GM18519 (cell line): ENCODE measurements around the gene BTN3A1.
"Not testable (repeated sequence)": the region's sequence is repeated elsewhere in the genome, so short reads cannot be mapped to it uniquely, and the experiment has no call there.

Experiments
- ATAC-seq: cut with Tn5 transposase; IDR thresholded peaks from one replicate; pipeline ENCODE4 v1.9.1; 2021; ENCODE audit warnings: mild to moderate bottlenecking, moderate library complexity; ENCODE audit not compliant: unreplicated experiment, low FRiP score

Gene BTN3A1

GRCh38 chr6:26412228-26412627 lies 10.2 kb downstream of the BTN3A1 start:
- ATAC-seq: no peak

DNA sequence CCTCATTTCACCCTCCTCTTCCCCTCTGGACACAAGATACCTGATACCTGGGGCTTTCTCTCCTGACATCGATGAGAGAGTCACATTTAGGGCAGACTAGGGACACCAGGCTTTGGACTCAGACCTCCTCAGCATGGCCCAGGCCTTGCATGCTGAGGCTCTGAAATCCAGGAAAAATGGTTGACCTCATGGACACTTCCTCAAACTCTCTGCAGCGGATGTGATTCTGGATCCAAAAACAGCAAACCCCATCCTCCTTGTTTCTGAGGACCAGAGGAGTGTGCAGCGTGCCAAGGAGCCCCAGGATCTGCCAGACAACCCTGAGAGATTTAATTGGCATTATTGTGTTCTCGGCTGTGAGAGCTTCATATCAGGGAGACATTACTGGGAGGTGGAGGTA lies 10.9 kb downstream of the BTN3A1 start:
- ATAC-seq: no peak

DNA sequence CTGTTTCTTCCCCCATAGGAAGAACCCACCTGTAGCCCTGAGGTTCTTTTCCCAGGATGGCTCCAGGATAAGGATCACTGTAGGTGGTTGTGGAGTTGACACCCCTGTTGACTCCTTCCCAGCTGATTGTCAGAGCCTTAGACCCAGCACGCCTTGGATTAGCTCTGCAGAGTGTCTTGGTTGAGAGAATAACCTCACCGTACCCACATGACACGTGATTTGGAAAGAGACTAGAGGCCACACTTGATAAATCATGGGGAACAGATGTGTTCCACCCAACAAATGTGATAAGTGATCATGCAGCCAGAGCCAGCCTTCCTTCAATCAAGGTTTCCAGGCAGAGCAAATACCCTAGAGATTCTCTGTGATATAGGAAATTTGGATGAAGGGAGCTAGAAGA lies 12.2 kb downstream of the BTN3A1 start:
- ATAC-seq: no peak

DNA sequence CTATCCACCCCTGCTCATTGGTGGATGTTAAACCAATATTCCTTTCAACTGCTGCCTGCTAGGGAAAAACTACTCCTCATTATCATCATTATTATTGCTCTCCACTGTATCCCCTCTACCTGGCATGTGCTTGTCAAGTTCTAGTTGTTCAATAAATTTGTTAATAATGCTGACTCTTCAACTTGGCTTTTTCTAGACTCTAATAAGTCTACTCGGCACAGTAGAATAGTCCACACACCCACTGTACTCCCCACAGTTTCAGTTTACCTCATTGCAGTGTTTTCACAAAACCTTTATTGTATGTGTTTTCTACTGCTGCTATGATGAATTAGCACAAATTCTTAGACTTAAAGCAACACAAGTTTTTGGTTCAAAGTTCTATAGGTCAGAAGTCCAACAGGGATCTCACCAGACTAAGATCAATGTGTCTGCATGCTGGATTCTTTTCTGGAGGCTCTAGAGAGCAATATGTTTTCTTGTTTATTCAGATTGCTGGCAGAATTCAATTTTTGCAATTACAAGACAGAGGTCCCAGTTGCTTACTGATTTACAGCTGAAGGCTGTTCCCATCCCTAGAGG lies 13.1 kb downstream of the BTN3A1 start:
- no peak for ATAC-seq

GRCh38 chr6:26415791-26416190 lies 13.7 kb downstream of the BTN3A1 start:
- no peak for ATAC-seq

- no peak for ATAC-seq
Observed at GRCh38 chr6:26416288-26416687, 14.2 kb downstream of the BTN3A1 start.

GRCh38 chr6:26418077-26418476 lies 16.0 kb downstream of the BTN3A1 start:
- not testable (repeated sequence) for ATAC-seq

- ATAC-seq: not testable (repeated sequence)
Observed at GRCh38 chr6:26418795-26419194, 16.7 kb downstream of the BTN3A1 start.

DNA sequence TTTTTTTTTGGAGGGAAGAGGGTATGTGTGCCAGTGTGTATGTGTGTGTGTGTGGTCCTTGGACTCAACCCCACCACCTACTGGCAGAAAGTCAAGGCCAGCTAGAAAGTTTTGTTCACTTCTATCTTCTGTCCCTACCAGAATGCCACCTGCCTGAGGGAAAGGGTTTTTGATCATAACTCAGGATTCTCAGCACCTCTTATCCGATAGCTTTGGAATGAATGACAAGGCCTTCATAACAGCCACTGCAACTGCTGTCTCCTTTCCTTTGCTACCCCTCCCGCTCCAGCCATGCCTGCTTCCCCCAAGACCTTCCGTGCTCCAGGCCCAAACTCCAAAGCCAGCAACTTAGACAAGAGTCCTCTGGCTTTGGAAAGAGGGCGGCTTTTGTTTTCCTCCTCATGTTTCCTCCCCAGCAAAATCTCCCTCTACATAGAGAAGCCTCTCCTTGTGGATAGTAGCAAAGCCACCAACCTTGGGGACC lies 18.7 kb downstream of the BTN3A1 start:
- no peak for ATAC-seq

DNA sequence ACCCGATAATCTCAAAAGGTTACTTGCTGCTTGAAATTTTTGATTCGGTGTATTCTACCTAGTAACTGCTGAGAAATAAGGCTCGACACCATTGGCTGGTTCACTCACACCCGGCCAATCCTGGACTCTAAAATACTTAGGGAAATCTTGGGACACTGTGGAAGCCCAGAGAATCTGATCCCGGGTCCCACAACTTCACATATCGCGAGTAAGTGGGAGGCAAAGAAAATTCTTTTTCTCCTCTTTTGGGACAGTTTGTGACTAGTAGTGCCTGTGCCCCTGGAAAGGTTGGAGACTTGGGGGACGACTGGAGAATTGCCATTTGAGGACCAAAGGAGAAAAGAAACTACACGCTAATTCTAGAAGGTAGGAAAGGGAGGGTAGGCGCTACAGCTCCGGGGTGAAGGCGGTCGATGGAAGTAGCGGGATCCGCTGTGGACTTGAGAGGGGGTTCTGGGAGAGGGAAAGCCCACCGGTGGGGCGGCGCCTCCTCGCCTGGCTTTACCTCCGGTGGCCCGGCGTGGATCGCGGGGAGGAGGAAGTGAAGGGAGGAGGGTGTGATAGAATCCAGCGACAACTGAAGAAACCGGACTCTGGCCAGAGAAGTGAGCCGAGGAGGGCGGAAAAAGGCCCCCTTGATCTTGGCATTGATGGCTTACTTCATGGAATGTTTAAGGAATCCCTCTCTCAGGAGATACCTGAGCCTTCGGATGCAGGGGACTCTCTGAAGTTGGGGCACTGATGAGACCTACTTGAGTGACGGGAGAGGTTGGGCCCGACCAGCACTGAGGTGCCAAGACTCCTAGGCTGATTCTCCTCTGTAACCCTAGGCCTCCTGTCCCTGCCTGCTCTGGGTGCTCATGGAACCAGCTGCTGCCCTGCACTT lies 19.4 kb downstream of the BTN3A1 start:
- peak; percentile 76 for ATAC-seq

DNA sequence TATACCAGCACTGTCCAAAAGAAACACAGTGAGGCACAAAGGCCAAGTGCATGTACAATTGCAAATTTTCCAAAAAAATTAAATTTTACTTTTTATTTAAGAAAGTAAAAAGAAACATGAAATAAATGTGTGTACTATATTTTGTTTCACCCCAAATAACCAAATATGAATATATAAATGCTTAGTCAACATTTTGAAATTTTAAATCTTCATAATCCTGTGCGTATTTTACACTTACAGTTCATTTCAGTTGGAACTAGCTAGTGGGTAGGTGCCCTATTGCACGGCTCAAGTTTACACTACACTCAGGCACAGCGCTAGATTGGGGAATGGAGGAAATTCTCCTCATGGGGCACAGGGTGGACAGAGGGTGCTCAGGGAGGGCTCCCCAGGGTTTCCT lies 20.3 kb downstream of the BTN3A1 start:
- ATAC-seq: no peak

DNA sequence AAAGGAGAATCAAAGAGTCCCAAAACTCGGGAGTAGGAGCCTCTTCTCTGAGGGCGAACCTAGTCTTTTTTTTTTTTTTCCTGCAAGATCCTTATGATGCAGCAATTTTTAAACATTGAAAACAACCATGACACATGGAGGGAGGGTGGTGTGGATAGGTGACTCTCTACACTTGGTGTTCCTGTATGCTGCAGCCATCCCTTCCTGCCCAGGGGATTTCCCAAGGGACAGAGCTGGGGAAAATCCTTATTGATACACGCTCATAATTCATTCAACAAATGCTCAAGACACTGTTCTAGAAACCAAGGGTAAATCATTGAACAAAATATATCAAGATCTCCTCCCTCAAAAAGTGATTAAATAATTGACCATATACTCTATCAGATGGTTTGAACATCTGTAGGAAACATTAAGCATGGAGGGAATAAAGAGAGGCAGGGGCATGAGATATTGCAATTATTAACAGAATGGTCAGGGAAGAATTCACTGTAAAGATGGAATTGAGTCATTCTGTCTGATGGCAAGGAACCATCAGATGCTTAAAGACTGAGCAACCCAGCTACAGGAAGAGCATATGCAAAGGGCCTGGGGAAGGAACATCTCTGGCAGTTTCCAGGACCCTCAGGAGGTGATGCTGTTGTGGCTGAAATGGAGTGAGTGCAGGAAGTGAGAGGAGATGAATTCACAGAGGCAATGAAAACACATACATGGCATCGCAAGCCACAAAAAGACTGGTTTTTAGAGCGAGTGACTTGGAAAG lies 24.8 kb downstream of the BTN3A1 start:
- ATAC-seq: no peak

DNA sequence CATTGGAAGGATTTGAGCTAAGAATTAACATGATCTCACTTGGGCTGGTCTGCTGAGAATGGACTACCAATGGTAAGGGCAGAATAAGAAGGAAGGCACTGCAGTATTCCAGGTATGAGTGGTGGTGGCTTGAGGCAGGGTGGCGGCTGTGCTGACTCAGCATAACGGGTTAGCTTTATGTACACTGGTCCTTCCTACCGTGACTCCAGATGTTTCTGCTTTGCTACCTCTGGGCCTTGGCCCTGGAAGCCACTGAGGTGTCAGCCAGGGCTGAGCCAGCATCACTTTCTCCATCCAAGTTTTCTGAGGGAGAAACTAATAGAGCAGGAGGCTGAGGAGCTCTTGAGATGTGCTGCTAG lies 25.4 kb downstream of the BTN3A1 start:
- ATAC-seq: no peak

- no peak for ATAC-seq
Observed at GRCh38 chr6:26428206-26428605, 26.1 kb downstream of the BTN3A1 start.

DNA sequence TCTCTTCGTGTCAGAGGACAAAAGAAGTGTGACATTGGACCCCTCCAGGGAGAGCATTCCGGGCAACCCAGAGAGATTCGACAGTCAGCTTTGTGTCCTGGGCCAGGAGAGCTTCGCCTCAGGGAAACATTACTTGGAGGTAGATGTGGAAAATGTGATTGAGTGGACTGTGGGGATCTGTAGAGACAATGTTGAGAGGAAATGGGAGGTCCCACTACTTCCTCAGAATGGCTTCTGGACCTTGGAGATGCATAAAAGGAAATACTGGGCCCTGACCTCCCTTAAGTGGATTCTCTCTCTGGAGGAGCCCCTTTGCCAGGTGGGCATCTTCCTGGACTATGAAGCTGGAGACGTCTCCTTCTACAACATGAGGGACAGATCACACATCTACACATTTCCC lies 28.7 kb downstream of the BTN3A1 start:
- no peak for ATAC-seq

GRCh38 chr6:26431258-26432172 lies 29.4 kb downstream of the BTN3A1 start:
- ATAC-seq: no peak

DNA sequence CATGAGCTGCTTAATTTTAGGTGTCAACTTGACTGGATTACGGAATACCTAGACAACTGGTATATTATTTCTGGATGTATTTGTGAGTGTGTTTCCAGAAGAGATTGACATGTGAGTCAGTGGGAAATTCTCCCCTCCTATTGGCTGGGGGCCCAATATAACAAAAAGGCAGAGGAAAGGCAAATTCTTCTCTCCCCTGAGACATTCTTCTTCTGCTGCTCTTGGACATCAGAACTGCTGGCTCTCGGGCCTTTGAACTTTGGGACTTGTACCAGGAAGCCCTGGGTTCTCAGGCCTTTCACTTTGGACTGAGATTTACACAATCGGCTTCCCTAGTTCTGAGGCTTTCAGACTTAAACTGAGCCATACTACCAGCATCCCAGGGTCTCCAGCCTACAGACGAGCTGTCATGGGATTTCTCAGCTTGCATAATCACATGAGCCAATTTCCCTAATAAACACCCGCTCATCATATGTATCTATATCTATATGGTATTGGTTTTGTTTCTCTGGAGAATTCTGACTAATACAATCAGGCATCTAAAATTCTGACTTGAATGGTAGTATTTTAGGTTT lies 30.6 kb downstream of the BTN3A1 start:
- no peak for ATAC-seq

DNA sequence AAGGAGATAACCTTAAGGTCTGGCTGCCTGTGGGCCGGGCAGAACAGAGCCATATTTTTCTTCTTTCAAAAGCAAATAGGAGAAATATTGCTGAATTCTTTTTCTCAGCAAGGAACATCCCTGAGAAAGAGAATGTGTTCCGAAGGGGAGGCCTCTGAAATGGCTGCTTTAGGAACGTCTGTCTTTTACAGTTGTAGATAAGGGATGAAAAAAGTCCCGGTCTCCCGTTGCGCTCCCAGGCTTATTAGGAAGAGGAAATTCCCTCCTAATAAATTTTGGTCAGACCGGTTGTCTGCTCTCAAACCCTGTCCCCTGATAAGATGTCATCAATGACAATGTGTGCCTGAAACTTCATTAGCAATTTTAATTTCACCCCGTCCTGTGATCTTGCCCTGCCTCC lies 31.6 kb downstream of the BTN3A1 start:
- not testable (repeated sequence) for ATAC-seq

GRCh38 chr6:26436018-26436417 lies 33.9 kb downstream of the BTN3A1 start:
- ATAC-seq: no peak

- no peak for ATAC-seq
Observed at GRCh38 chr6:26437550-26437949, 35.5 kb downstream of the BTN3A1 start.
